RWPE2 (cell line): ENCODE measurements around the gene TARM1.

Source experiments
- ATAC-seq: fragments of 200-7000 bp; cut with Tn5 transposase; 3 replicates; pipeline ENCODE4 v1.9.1; 2021; ENCODE audit warnings: low read depth
- DNase-seq: peaks from one replicate; pipeline ENCODE4 v3.0.0-alpha.2; 2020; ENCODE audit warnings: low spot score
- H3K27ac ChIP-seq: fragments of 450-650 bp; 2 replicates; pipeline ENCODE4 v1.5.1; 2017; ENCODE audit warnings: mild to moderate bottlenecking; ENCODE audit not compliant: poor library complexity, severe bottlenecking
- H3K27me3 ChIP-seq: fragments of 250-450 bp; sonication (Bioruptor Pico); 2 replicates; pipeline ENCODE4 v1.5.1; 2021; ENCODE audit warnings: mild to moderate bottlenecking, moderate library complexity; ENCODE audit not compliant: insufficient read depth, poor library complexity, severe bottlenecking
- H3K36me3 ChIP-seq: fragments of 250-450 bp; sonication (Bioruptor Pico); 2 replicates; pipeline ENCODE4 v1.5.1; 2020; ENCODE audit warnings: low read depth, mild to moderate bottlenecking, moderate library complexity
- H3K4me1 ChIP-seq: fragments of 250-450 bp; sonication (Bioruptor Pico); 2 replicates; pipeline ENCODE4 v1.5.1; 2021; ENCODE audit warnings: mild to moderate bottlenecking, moderate library complexity; ENCODE audit not compliant: insufficient read depth, poor library complexity, severe bottlenecking
- H3K4me3 ChIP-seq: fragments of 250-450 bp; sonication (Bioruptor Pico); 2 replicates; pipeline ENCODE4 v1.5.1; 2021; ENCODE audit warnings: mild to moderate bottlenecking, moderate library complexity; ENCODE audit not compliant: severe bottlenecking
- H3K9me3 ChIP-seq: fragments of 250-450 bp; sonication (Bioruptor Pico); 2 replicates; pipeline ENCODE4 v1.5.1; 2021; ENCODE audit warnings: mild to moderate bottlenecking, moderate library complexity; ENCODE audit not compliant: severe bottlenecking
- TF ChIP-seq, protein P1 (sequence below): fragments of 450-650 bp; IDR thresholded peaks from one replicate; pipeline ENCODE4 v1.5.1; 2017; ENCODE audit warnings: mild to moderate bottlenecking, moderate library complexity; ENCODE audit not compliant: poor library complexity, severe bottlenecking

Gene TARM1

DNA sequence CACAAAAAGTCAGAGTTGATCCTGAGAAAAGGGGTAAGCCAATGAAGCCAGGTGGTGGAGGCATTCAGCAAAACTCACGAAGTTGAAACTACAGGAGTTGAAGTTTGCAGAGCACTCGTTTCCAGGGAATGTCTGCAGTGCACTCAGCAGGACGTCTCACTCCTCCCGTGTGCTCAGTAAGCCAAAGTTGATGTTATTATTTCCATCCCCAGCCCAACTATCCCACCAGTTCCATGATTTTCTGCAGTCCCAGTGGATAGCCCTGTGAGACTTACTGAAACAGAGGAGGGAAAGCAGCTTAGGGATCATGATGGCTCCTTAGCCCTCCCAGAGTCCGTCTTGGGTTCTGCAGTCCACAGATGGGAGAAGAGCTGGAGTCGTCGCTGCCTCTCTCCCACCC is at the start of gene TARM1:
Gene TARM1, minus strand, starts transcription at position 334 of the 400 bp plus-strand sequence. Its CDS starts 25 bp downstream, at position 309.
- no peaks in the 10 kb centered on the region for H3K27me3 ChIP-seq
- no peak within 1 kb of the TSS for H3K27ac ChIP-seq
- H3K4me3 ChIP-seq: no peak within 1 kb of the TSS
- TF ChIP-seq, protein P1, sequence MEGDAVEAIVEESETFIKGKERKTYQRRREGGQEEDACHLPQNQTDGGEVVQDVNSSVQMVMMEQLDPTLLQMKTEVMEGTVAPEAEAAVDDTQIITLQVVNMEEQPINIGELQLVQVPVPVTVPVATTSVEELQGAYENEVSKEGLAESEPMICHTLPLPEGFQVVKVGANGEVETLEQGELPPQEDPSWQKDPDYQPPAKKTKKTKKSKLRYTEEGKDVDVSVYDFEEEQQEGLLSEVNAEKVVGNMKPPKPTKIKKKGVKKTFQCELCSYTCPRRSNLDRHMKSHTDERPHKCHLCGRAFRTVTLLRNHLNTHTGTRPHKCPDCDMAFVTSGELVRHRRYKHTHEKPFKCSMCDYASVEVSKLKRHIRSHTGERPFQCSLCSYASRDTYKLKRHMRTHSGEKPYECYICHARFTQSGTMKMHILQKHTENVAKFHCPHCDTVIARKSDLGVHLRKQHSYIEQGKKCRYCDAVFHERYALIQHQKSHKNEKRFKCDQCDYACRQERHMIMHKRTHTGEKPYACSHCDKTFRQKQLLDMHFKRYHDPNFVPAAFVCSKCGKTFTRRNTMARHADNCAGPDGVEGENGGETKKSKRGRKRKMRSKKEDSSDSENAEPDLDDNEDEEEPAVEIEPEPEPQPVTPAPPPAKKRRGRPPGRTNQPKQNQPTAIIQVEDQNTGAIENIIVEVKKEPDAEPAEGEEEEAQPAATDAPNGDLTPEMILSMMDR: no peak
- no peaks in the 10 kb centered on the region for H3K4me1 ChIP-seq
- DNase-seq (no peak), ATAC-seq (no peak)
- H3K36me3 ChIP-seq: no peaks in the 10 kb centered on the region
- no peaks in the 10 kb centered on the region for H3K9me3 ChIP-seq

DNA sequence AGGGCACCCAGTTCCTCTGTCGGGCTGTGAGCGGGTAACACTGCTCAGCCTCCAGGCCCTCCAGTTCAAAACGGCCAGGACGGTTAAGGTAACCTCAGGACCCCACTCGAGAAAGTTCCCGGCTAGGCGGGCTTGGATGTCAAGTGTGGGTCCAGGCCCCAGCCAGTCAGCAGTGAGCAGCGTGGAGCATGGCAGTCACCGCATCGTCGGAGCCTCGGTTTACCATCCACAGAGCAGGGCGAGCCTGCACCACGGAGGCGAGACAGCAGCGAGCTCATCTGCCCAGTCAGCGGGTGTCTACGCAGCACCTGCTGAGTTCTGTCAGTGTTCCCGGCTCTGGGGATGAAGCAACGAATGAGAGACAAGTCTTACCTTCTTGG is 48.4 kb upstream of the TARM1 start:
- Histone ChIP-seq H3K27me3 (no peaks in the 10 kb centered on the region), H3K4me3 (no peak overlapping the region), H3K4me1 (no peaks in the 10 kb centered on the region), H3K36me3 (peaks cover 25% of the 10 kb centered on the region), H3K9me3 (no peaks in the 10 kb centered on the region), H3K27ac (no peak overlapping the region)
- DNase-seq: no peak
- TF ChIP-seq, protein P1: no peak
- ATAC-seq: no peak

DNA sequence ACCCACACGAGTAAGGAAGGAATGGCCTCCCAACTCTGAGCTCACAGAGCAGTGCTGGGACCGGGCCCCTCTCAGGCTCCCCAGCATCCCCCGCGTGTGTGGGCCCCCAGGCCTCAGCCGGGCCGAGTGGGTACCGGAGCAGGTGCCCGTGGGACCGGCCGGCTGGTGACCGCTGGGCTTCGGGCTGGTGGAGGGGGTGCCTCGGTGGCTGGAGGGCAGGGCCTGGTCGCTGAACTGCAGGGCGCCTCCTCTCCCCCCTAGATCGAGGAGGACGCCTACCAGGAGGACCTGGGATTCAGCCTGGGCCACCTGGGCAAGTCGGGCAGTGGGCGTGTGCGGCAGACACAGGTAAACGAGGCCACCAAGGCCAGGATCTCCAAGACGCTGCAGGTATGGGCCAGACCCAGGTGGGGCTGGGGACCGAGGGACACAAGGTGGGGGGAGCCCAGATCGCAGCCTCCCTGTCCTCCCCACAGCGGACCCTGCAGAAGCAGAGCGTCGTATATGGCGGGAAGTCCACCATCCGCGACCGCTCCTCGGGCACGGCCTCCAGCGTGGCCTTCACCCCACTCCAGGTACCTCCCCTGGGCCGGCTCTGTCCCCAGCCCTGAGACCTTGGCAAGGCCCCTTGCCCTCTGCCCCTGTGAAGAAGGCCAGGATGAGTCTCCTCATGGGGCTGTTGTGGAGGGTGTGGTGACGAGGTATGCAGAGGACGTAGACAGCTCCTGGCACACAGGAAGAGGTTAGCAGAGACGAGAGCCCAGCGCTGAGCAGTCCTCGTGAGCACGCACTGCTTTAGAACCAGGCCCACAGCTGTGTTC is 47.8 kb upstream of the TARM1 start:
- Histone ChIP-seq H3K27ac (no peak overlapping the region), H3K4me3 (no peak overlapping the region), H3K27me3 (no peaks in the 10 kb centered on the region), H3K36me3 (peaks cover 31% of the 10 kb centered on the region), H3K9me3 (no peaks in the 10 kb centered on the region), H3K4me1 (no peaks in the 10 kb centered on the region)
- no peak for DNase-seq
- TF ChIP-seq, protein P1: no peak
- no peak for ATAC-seq

DNA sequence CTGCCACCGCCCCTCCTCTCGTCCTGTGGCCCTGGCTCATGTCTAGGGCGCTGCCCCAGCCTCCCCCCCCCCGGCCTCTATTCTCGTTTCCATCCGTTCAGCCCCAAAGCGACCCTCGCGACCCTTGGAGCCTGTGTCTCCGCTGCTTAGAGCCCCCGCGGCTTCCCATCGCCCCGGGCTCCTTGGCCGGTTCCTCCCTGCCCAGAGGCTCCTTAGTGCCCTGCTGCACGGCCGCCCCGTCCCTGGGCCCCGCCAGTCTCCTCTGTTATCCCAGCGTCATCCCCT is 47.2 kb upstream of the TARM1 start:
- TF ChIP-seq, protein P1: no peak
- Histone ChIP-seq H3K27ac (no peak overlapping the region), H3K27me3 (no peaks in the 10 kb centered on the region), H3K36me3 (peaks cover 37% of the 10 kb centered on the region), H3K4me1 (no peaks in the 10 kb centered on the region), H3K9me3 (no peaks in the 10 kb centered on the region), H3K4me3 (no peak overlapping the region)
- ATAC-seq: no peak
- DNase-seq: no peak

DNA sequence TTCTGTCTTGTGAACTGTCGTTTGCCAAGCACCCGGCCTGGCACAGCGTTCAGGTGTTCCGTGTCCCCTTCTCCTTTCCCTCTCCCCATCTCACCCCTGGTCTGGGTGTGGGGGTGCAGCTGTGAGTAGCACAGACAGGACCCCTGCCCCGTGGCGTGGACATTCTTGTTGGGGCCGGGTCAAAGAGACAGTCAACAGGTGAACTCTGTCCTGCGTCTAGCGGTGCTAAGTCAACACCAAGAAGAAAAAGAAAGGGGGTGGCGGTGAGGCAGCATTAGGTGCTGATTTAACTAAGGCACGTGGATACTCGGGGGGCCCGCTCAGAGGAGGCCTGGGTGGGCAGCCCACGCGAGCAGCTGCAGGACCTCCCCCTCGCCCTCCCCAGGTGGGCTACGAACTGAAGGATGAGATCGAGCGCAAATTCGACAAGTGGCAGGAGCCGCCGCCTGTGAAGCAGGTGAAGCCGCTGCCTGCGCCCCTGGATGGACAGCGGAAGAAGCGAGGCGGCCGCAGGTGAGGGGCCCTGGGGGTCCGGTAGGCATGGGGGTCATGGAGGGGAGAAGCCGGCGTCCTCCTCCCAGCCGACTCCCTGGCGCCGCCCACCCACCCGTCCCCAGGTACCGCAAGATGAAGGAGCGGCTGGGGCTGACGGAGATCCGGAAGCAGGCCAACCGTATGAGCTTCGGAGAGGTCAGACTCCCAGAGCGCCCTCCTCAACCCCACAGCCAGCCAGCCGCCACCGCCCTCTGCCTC is 46.7 kb upstream of the TARM1 start:
- Histone ChIP-seq H3K9me3 (no peaks in the 10 kb centered on the region), H3K4me3 (no peak overlapping the region), H3K36me3 (peaks cover 37% of the 10 kb centered on the region)

More for the DNA sequence above, 46.7 kb upstream of the TARM1 start:
- H3K27ac ChIP-seq: no peak overlapping the region
- H3K4me1 ChIP-seq: no peaks in the 10 kb centered on the region
- ATAC-seq (no peak), DNase-seq (no peak)
- TF ChIP-seq, protein P1: no peak
- no peaks in the 10 kb centered on the region for H3K27me3 ChIP-seq
